DMS153 treated with DMSO at 0.1 percent for 48 hours (cell line): ENCODE measurements around the gene GPR135.

Experiments
- DNase-seq: peaks from one replicate; lab custom pipeline; 2025; ENCODE audit not compliant: unreplicated experiment; lab: John Stamatoyannopoulos, UW

GPR135 gene

GRCh38 chr14:59425322-59425935 is 39.8 kb downstream of the GPR135 start:
- no peak for DNase-seq

GRCh38 chr14:59424341-59425071 is 40.7 kb downstream of the GPR135 start:
- no peak for DNase-seq

- no peak for DNase-seq
Measured at GRCh38 chr14:59422069-59422881, 42.9 kb downstream of the GPR135 start.

GRCh38 chr14:59419303-59419702 is 45.9 kb downstream of the GPR135 start:
- DNase-seq = no peak

GRCh38 chr14:59417311-59417710 is 47.9 kb downstream of the GPR135 start:
- DNase-seq = no peak

- DNase-seq = no peak
Measured at GRCh38 chr14:59415836-59416602, 49.2 kb downstream of the GPR135 start.
